Stimulated activated CD8-positive, alpha-beta memory T cell treated with anti-CD3 and anti-CD28 coated beads, Interleukin-7, amount 100 ng/mL, for 4 hours (primary cell): ENCODE measurements around the gene KCP.

ENCODE experiments used
- DNase-seq, 2 donors: peaks; one replicate each; pipeline ENCODE4 v3.0.0-alpha.2; 2020; ENCODE audit warnings: low read depth in 2 of 2

The KCP gene

DNA sequence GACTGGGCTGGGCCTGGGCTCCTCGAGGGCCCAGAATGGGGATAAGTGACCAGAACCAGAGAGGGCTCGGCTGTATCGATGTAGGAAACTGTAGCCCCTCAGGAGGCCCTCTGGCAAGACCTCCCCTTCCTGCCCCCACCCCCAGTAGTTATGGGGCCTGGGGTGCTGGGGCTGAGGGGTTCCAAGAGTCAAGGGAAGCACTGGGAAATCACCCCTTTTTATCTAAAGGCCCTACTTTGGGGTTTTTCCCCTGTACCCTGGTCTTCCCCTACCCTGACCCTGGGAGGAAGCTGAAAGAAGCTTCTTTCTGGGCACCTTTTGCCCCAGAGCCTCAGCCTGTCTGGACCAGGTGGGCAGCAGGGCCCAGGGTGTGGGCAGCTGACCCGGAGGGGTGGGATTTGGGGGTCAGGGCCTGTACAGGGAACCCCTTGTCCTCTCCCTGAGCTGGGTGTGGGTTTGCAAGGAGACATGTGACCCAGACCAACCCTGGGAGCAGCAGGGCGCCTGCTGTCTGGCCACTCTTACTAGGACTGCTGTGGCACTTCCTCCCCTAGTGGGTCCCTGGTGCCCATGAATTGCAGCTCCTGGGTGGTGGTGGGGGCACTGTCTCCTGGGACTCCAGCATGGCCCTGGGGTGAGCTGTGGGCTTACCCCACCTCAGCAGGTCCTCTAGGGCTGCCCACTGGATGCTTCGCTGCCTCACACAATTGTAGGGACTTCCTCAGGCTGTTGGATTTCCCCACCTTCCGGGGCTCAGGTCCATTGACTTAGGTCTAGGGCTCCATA is 28.8 kb upstream of the KCP start:
- no peak for DNase-seq

DNA sequence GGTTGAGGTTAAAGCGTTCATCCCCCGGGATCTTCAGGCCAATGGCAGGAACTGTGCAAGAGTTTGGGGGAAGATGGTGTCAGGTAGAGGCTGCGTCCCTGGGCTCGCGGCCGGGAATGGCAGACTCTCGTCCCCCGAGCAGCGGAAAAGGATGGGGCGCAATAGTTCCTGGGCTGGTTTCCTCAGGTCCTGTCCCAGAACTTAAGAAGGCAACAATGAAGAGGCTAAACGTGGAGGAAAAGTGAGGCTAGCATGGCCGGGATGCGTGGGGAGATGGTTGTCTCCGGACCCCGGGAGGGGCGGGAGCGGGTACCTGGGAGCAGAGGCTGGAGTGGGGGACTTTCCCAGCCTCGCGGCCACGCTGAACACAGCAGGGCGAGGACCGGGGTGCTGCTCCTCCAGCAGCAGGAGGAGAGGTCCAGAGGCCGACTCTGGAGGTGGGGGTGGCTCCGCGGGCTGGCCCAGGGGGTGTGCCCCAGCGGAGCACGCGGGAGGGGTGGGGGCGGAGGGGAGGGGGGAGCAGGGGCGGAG is 28.1 kb upstream of the KCP start:
- DNase-seq = no peak

DNA sequence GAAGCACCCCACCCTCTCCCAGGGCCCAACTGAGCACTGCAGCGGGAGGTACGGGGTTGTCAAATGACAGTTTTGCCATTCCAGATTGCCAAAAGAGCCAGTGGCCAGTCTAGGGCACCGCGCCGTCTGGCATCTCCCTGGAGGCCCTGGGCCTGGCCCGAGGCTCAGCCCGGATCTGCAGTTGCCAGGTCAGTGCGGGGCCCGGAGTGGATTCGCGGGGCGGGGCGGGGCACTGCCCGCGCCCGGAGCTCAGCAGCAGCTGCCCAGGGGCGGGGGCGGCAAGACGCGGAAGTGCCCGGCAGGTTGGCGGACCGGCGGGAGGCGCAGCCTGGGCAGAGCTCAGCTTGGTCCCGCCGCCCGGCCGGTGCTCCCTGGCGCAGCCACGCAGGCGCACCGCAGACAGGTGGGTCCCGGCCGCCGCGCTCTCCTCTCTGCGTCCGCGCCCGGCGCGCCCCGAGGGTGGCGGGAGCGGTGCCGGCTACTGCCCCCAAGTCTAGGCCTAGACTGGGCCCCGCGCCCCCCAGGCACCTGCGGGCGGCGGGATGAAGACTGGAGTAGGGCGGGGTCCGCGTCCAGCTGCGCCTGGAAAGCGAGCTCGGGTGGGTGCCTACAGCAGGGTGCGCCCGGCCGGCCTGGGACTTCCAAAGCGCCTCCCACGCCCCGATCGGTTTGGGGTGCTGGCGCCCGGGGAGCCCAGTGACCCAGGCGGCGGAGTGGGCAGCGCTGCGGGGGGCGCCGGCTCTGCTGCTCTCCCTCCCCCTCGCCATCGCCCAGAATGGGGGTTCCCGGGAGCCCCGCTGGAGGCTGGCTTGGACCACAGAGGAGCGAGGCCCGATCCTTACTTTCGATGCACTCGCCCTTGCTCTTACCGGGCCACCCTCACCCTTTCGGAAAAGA is 27.4 kb upstream of the KCP start, which contains the start of gene IRF5:
Gene IRF5, plus strand, starts transcription at position 281 of the 897 bp plus-strand sequence. CDS start 4,155 bp downstream, outside the sequence.
- DNase-seq = no peak

DNA sequence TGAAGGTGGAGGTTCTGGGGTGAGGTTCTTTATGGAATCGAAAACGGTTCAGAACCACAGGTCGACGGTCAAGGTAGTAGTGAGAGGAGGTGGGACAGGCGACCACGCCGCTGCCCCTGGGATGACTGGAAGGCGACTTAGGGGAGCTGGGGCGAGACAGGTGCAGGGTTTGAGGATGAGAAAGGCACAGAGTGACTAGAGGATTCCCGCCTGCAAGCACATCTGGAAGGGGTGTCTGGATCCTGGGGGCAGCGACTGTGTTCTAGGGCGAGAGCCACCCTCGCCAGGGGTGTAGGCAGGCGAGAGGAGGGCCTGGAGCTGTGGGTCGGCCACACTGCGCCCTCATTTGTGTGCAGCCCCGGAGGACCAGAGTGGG is 26.8 kb upstream of the KCP start:
- DNase-seq = no peak

DNA sequence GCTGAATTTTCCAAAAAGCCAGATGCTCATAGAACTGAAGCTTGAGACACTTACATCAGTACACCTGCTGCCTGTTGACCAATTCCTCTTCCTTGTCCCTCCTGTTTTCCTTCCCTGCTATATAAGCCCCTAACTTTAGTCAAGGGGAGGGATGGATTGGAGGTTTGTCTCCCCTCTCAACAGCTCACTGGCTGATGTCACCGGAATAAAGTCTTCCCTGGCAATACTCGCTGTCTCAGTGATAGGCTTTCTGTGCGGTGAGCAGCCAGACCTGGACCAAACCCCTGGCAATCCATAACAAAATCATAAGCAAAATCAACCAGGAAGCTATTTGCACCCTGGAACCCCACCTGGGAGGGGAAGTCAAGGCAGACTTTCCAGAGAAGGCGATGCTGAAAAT is 26.3 kb upstream of the KCP start:
- DNase-seq = no peak

DNA sequence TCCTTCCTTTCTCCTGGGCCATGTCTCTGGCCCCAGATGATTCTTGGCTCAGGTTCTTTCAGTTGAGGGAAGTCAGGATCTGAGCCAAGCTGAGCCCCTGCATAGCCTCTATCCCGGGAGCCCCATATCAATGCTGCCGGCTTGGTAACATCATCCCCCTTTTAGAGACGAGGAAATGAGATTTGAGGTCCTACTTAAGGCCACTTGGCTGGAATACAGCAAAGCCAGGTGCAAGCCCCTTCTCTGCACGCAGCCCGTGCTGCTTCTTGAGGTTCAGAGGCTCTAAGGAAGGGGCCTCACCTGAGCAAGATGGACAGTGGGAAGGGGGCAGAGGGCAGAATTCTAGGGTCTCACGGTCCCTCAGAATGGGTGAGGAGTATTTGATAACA is 24.8 kb upstream of the KCP start:
- no peak for DNase-seq

DNA sequence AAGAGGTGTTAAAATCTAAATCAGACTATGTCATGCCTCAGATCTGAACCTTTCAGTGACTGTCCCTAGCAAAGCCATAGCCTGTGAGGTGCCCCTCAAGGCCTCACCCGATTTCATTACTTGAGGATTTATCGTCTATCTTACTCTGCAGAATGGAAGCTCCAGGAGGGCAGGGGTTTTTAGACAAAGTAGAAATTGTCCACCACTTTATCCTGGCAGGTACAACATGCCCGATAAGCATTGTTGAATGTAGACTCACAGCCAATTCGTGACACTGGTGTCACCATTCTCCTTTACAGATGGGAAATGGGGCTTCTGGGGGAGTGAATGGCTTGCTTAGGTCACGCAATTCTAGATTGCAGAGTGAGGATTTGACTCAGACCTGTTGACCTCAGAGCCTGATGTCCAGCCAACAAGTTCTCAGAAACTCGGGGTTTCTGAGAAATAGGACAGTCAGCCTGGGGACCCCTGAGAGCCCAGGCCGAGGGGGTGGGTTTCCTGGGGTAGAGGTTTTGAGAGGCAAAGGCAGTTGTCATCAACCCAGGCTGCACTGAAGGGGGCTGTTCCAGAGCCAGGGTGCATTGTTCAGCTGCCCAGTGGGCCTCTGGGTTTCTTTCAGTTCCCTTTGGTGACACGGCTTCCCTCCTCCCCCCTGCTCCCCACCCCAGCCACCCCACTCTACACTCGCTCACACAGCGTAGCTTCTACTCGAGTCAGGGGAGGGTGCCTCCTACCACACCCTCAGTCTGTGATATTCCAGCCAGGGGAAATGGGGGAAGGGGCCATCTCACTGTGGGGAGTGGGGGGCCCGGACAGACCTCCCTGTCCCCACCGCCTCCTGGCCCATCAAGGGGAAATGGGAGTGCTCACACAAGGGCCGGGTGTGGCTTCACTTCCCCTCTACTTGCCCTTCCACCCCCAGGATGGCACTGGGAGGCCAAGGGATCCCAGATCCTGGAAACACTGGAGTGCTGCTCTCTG is 24.1 kb upstream of the KCP start:
- DNase-seq = no peak

DNA sequence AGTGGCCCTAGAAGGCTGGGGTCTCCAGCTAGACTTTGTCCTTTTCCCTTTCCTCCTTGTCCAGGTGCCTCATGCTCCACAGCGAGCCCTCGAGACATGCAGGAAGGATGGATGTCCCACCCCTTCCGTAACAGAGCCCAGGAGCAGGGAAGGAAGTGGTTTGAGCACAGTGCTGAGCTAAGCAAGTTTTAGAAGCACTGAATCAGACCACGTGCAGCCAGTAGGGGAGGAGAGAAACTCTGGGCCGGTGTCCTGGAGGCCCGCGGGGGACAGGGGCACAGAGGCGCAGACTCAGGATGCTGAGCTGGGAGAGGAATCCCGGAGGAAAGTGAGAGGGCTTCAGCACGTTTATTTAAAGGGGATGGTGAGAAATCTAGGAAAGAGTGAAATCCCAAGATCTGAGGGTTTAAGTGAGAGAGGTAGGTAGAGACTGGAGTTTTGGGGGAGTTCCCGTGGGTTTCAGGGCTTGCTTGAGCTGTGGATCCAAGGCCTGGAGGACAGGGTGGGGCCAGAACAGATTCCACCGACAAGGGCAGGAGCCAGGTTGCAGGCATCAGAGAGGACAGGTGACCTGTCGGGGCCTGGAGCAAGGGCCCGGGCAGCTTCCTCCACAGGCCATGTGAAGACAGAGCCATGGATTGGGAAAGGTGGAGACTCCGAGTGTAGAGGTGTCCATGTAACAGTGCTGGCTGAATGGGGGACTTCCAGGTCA is 22.8 kb upstream of the KCP start:
- no peak for DNase-seq

DNA sequence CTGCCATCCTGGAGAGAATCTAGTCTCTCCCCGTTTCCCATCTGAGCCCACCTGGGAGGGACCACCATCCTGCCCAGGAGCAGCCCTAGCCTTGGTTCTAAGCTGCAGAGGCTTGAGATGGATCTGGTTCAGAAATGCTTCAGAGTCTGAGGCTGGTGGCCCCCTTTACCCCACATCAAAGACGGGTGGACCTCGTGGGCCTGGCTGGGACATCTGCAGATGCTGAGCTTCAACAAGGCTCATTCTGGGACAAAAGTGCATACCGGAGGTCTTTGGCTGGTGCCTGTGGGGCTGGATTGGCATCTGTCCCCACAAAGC is 22.3 kb upstream of the KCP start:
- DNase-seq = no peak

DNA sequence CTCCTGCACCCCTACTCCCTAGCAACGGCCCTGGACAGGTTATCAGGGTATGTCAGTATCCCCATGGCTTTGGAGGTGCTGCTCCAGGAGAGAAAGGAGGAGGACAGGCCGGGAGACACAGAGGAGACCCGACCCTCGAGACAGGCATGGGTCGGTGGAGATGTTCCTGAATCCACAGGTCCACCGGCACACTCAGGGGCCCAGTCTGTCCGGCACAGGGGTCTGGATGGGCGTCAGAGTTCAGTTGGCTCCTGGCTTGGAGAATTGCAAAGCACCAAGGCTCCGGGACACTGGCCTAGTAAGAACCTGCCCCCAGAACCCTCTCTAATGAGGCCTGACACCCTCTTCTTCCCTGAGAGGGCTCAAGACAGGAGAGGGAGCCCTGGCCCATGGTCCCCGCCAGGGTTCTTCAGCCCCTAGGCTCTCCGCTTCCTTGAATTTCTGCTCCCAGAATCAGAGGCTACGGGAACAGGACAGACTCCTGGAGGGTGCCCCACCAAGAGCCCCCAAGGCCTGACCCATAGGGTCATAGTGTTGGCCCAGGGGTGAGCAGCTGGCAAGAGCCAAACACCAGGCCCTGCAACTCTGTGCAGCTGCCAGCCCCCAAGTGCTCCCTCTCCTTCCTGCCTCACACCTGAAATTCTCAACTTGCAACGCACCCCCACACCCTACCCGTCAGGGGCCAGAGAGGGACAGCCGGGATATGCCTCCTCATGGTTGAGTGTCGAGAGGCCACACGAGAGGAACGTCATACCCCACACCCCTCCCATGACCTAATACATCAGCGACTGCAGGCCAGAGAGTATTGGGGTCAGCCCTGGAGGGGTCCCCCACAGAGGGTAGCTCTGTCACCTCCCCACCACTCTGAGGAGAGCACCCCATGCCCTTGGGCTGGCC is 21.7 kb upstream of the KCP start:
- no peak for DNase-seq

DNA sequence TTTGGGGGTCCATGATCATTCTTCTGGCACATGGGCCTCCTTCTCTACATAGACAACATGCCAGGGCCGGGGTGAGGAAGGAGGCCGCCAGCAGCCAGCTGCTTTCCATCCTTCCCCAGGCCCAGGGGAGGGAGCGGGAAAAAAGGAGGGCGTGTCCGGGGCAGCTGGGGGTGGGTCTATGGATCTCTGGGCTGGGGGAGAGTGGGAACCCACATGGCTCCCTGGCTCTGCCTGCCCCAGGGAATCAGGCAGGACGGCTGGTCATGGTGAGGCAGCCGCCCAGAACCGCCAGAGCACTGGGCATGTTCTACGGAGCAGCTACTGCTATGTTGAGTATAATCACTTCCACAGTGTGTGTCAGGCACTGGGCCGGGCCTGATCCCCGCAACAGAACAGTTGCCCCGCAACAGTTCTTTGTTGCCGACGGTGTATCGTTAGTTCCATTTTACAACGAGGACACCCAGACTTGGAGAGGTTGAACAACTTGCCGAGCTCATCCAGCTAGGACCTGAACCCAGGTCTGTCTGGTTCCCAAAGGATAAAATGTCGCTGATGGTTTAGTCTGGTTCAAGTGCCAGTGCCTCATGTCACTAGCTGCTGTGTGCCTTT is 20.8 kb upstream of the KCP start:
- DNase-seq = no peak

DNA sequence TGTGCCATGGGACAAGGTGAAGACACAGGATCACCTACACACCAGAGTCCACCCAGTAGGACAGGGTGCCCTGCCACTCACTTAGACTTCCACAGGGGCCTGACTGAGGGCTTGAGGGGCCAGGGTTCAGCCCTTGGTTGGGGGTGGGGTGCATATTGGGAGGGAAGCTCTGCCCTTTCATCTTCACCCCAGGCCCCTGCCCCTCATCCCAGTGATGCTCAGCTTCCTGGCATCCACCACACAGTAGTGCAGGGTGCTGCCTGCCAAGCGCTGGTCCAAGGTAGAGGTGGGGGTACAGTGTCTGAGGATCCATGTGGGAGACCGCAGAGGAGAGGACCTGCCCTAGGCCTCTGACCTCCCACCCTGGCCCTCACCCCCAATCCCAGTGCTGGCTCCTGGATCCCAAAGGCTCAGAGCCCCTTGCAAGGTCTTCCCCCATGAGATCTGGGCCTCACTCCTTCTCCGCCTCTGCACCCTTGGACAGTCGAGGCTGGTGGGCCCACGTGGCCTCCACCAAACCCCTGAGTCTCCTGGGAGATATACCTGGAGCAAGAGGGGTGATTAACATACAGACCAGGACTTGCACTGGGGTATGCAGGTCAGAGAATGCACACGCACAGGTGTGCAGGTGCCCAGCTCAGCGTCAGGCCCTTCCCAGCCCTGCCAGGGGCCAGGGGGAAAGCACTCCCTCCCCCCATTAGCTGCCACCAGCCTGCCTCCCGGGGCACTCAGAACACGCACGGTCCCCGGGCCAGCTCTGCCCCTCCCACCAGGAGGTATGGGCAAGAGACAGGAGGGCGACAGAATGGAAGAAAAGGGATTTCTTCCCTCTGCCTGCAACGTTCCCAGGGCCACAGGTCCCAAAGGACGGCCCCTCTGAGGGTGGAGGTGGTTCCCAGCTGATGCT is 18.6 kb upstream of the KCP start:
- no peak for DNase-seq

DNA sequence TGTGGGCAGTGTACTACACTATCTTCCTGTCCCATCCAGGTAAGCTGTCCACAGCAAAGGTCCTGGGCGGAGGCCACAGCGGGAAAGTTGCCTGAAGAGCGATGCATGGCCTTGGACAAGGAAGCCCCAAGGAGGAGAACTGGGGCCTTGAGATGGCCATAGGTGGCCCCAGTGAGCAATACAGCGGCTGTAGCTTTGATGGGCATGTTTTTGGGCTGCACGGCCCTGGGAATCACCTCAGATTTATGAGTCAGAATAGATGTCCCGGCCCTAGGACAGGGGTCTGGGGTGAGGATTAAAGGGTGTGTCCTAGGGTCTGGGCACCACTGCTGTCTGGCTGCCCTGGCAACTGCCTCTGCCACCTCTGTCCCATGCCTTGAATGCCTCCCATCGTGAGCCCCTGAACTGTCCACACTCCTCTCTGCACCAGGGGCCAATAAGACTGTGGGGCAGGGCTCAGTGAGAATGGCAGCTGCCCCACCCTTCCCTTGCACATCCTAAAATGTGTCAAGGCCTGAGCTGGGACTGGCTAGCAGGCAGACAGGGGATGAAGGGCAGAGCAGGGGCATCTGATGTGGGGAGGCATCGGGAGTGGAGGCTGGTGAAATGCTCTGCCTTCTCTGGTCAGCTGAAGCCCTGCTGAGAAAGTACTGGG is 17.8 kb upstream of the KCP start:
- no peak for DNase-seq

DNA sequence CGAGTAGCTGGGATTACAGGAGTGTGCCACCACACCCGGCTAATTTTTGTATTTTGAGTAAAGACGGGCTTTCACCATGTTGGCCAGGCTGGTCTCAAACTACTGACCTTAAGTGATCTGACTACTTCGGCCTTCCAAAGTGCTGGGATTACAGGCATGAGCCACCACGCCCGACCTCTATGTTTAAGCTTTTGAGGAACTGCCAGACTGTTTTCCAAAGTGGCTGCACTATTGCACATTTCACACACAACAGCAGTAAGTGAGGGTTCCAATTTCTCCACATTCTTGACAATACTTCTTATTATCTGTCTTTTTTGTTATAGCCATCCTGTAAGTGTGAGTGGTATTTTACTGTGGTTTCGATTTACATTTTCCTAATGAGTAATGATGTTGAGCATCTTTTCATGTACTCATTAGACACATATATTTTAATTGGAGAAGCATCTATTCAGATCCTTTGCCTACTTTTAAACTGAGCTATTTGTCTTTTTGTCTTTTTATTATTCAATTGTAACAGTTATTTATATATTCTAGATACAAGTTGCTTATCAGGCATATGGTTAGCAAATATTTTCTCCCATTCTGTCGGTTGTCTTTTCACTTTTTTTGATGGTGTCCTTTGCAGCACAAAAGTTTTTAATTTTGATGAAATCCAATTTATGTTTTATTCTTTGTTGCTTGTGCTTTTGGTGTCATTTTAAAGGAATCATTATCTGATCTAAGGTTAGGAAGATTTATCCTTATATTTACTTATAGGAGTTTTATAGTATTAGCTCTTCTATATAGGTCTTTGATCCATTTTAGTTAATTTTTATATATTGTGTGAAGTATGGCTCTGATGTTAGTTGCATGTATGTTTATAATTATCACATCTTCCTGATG is 14.4 kb upstream of the KCP start:
- DNase-seq = no peak

DNA sequence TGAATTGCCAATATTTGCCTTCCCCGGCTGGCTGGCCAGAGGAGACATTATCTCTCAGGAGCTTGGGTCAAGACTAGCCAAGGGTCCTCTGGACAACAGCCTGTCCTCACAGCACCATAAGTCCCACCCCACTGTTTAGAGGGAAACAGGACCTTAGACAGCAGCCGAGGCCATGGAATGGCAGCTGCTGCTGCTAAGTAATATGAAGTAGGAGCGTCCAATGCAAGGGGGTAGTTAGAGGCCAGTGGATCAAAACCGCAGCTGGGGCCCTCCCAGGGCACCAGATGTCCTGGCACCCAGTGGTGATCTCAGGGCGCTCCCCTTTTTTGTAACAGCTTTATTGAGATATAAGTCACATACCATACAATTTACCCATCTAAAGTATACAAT is 12.9 kb upstream of the KCP start:
- no peak for DNase-seq

DNA sequence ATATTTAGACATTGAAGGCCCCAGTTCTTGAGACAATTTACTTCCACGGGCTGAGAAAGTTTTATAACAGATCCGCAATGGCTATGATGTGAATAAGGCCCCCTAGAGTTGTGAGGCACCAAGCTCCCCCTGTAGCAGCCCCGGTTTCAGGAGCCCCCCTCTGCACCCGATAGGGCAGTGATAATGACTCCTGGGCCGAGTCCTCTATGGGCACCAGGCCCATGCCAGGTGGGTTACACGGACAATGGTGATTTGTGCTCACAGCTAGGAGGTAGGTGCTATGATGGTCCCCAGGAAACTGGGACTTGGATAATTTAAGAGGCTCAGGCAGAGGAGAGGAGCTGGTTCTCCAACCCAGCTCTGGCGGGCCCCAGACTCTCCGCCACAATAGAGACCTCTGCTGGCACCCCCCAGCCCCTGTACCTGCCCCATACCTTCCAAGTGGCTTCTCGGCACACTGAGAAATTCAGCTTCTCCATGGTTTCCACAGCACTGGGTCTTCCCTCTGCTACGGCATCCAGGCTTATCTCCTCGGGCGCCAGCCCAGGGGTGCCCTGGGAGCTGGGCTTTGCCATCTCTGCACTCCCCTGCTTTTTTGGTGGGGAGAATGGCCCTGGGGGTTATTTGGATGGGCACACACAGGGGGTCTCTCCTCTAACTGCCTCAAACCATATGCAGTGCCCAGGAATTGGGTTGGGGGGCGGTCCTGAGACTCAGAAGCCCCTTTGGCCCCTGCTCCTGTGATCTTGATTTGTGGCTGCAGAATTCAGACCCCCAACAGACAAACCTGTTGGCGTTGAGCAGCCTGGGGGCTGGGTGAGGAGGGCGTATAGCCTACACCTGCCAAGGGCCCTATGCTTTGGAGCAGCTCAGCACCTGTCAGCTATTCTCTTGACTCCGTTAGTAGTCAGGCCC is 12.2 kb upstream of the KCP start:
- DNase-seq = no peak
